PC-3 (cell line): Measurements from ENCODE around the gene ARHGAP15.

ENCODE experiments used
- CTCF ChIP-seq: fragments of 300-600 bp; sonication (generic); conservative IDR thresholded peaks from 2 replicates; pipeline ENCODE4 v1.5.1; 2017; ENCODE audit warnings: antibody characterized with exemption, low read depth, mild to moderate bottlenecking, low read length
- EZH2 ChIP-seq: fragments of 300-600 bp; sonication (generic); IDR thresholded peaks from one replicate; pipeline ENCODE4 v1.6.1; 2017; ENCODE audit warnings: antibody characterized with exemption, mild to moderate bottlenecking, low read length; ENCODE audit not compliant: unreplicated experiment
- EZH2phosphoT487 ChIP-seq: fragments of 300-600 bp; sonication (generic); IDR thresholded peaks from 2 replicates; pipeline ENCODE4 v1.6.1; 2018; ENCODE audit warnings: mild to moderate bottlenecking, antibody characterized with exemption, low read length, borderline replicate concordance

- TF ChIP-seq CTCF, result no peak
- TF ChIP-seq EZH2phosphoT487, result no peak
- TF ChIP-seq EZH2, result no peak
Measured at GRCh38 chr2:143087033-143087432, 42.2 kb upstream of the ARHGAP15 start.
